OCI-LY7 (cell line): ENCODE data around the gene ENDOD1. TPM values are rescaled to one million over a fixed set of nuclear protein-coding genes. Genes with fewer than 3 reads are reported as not detected.

Source experiments
- BruUV-seq: library from RNA; stranded (reverse); fragments of 400-500 nt; replicated peaks from 2 replicates; lab custom pipeline; 2021; lab: Mats Ljungman, UMichigan
- CTCF ChIA-PET: fragments of 300-600 bp; sonication (Branson Sonifier 250); formaldehyde crosslinking; loops from one replicate; lab custom pipeline; 2022; ENCODE audit warnings: antibody characterized with exemption; ENCODE audit not compliant: unreplicated experiment; lab: Charles Lee
- POLR2A ChIA-PET: fragments of 300-600 bp; sonication (Branson Sonifier 250); formaldehyde crosslinking; loops from one replicate; lab custom pipeline; 2022; ENCODE audit warnings: antibody characterized with exemption; lab: Charles Lee
- DNase-seq: peaks from one replicate; pipeline ENCODE4 v3.0.0-alpha.2; 2015; ENCODE audit warnings: low spot score
- H2AFZ ChIP-seq: fragments of 200-600 bp; sonication (generic), shearing (Covaris generic); 2 replicates; pipeline ENCODE4 v1.6.1; 2014; ENCODE audit warnings: mild to moderate bottlenecking, antibody characterized with exemption, low read length, moderate library complexity
- H3K27ac ChIP-seq: fragments of 200-600 bp; sonication (generic); 2 replicates; pipeline ENCODE4 v1.5.1; 2014; ENCODE audit warnings: mixed run types, low read depth, mild to moderate bottlenecking, moderate library complexity, low read length, inconsistent platforms; ENCODE audit not compliant: poor library complexity, severe bottlenecking
- H3K36me3 ChIP-seq: fragments of 200-600 bp; sonication (generic); 2 replicates; pipeline ENCODE4 v1.6.1; 2014; ENCODE audit warnings: mild to moderate bottlenecking, antibody characterized with exemption, low read length, moderate library complexity, mixed read lengths; ENCODE audit not compliant: insufficient read depth
- H3K4me1 ChIP-seq: fragments of 200-600 bp; sonication (generic); 2 replicates; pipeline ENCODE4 v1.5.1; 2014; ENCODE audit warnings: mild to moderate bottlenecking, low read length; ENCODE audit not compliant: insufficient read depth, poor library complexity, severe bottlenecking
- H3K4me2 ChIP-seq: fragments of 200-600 bp; sonication (generic); 2 replicates; pipeline ENCODE4 v1.6.1; 2014; ENCODE audit warnings: mild to moderate bottlenecking, low read length
- H3K4me3 ChIP-seq: fragments of 200-600 bp; sonication (generic); 2 replicates; pipeline ENCODE4 v1.5.1; 2014; ENCODE audit warnings: mild to moderate bottlenecking, low read depth, low read length; ENCODE audit not compliant: poor library complexity, severe bottlenecking
- H3K79me2 ChIP-seq: fragments of 200-600 bp; sonication (generic); 2 replicates; pipeline ENCODE4 v1.6.1; 2016; ENCODE audit warnings: low read depth, mild to moderate bottlenecking, low read length, moderate library complexity, mixed read lengths; ENCODE audit not compliant: insufficient read depth
- H3K9me2 ChIP-seq: fragments of 200-600 bp; sonication (generic); 2 replicates; pipeline ENCODE4 v1.6.1; 2016; ENCODE audit warnings: mild to moderate bottlenecking, low read length, mixed read lengths; ENCODE audit not compliant: insufficient read depth
- H3K9me3 ChIP-seq: fragments of 200-600 bp; sonication (generic); 2 replicates; pipeline ENCODE4 v1.6.1; 2014; ENCODE audit warnings: mild to moderate bottlenecking, mixed run types, low read length, mixed read lengths
- H4K20me1 ChIP-seq: fragments of 200-600 bp; sonication (generic); 2 replicates; pipeline ENCODE4 v1.6.1; 2014; ENCODE audit warnings: mild to moderate bottlenecking, antibody characterized with exemption, low read length, moderate library complexity, mixed read lengths; ENCODE audit not compliant: insufficient read depth
- EZH2phosphoT487 ChIP-seq: fragments of 200-600 bp; sonication (generic); IDR thresholded peaks from 2 replicates; pipeline ENCODE4 v1.6.1; 2018; ENCODE audit warnings: low read depth, borderline replicate concordance, mild to moderate bottlenecking, mixed run types, antibody characterized with exemption, low read length, moderate library complexity, mixed read lengths
- intact Hi-C: fragments of 100-400 bp; cut with micrococcal nuclease; formaldehyde crosslinking; loops from one replicate; pipeline ENCODE4 v1.10.0; 2022; ENCODE audit not compliant: unreplicated experiment
- total RNA-seq, 2 experiments: library from RNA; depleted of rRNA in 1 of 2; stranded (reverse); fragments of >200 nt in 1 of 2; shearing (Covaris generic) in 1 of 2; gene quantifications; 2 replicates each; pipeline ENCODE4 v1.2.3, GENCODE V29; 2014 to 2022
- TF ChIP-seq, protein P1 (sequence below): fragments of 200-600 bp; sonication (generic); conservative IDR thresholded peaks from 2 replicates; pipeline ENCODE4 v1.5.1; 2014; ENCODE audit warnings: mild to moderate bottlenecking, antibody characterized with exemption, low read length, moderate library complexity, mixed read lengths

ENDOD1 gene
- total RNA-seq, 2 experiments from 2014 or later: 20.4 to 22.5 TPM

DNA sequence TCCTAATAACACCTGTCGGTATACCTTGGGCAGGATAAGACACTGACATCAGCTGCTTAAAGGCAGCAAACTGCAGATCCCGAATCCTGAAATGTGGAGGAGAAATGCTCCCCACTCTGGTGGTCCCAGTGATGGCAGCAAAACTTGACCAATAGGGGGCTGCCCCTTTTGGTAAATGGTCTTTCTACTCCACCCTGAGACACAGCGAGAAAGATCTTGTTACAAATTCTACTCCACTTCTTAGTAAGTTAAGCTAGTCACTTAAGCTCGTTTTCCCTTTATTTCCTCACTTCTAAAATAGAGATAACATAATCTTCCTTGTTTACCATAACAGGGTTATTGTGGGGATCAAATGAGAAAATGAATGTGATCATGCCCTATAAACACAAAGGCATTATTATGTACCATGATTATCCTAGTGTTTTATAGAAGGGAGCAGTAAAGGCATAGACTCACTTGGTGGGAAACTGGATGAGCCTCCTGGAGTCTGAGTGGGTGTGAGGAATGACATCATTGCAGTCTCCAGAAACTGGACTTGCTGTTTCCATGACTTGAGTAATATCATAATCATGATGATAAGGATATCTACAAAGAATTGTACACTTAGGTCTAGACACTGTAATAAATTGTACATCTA lies 50.9 kb downstream of the ENDOD1 start:
- Histone ChIP-seq H3K4me3 (no peak overlapping the region), H4K20me1 (no peaks in the 10 kb centered on the region), H3K9me2 (no peaks in the 10 kb centered on the region), H2AFZ (no peak overlapping the region), H3K36me3 (no peaks in the 10 kb centered on the region), H3K4me2 (no peak overlapping the region), H3K79me2 (no peaks in the 10 kb centered on the region), H3K4me1 (no peaks in the 10 kb centered on the region), H3K9me3 (no peaks in the 10 kb centered on the region), H3K27ac (no peak overlapping the region)
- DNase-seq: no peak
- TF ChIP-seq, protein P1, sequence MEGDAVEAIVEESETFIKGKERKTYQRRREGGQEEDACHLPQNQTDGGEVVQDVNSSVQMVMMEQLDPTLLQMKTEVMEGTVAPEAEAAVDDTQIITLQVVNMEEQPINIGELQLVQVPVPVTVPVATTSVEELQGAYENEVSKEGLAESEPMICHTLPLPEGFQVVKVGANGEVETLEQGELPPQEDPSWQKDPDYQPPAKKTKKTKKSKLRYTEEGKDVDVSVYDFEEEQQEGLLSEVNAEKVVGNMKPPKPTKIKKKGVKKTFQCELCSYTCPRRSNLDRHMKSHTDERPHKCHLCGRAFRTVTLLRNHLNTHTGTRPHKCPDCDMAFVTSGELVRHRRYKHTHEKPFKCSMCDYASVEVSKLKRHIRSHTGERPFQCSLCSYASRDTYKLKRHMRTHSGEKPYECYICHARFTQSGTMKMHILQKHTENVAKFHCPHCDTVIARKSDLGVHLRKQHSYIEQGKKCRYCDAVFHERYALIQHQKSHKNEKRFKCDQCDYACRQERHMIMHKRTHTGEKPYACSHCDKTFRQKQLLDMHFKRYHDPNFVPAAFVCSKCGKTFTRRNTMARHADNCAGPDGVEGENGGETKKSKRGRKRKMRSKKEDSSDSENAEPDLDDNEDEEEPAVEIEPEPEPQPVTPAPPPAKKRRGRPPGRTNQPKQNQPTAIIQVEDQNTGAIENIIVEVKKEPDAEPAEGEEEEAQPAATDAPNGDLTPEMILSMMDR: no peak
- TF ChIP-seq EZH2phosphoT487: no peak
- POLR2A ChIA-PET: interaction anchor here (0.5 to 2.2 kb wide), 4 partner anchors 45 to 73 kb away, joined by 3 to 10 read pairs (median 4); partner anchors contain the start of gene SRSF8
- BruUV-seq: no TSS peak
- intact Hi-C loops: no loop called here
- CTCF ChIA-PET: no interaction called here

GRCh38 chr11:95142431-95142830 lies 52.8 kb downstream of the ENDOD1 start:
- Histone ChIP-seq H3K27ac (no peak overlapping the region), H3K4me3 (no peak overlapping the region), H3K36me3 (no peaks in the 10 kb centered on the region), H4K20me1 (no peaks in the 10 kb centered on the region), H3K79me2 (no peaks in the 10 kb centered on the region), H2AFZ (no peak overlapping the region), H3K4me2 (no peak overlapping the region), H3K9me2 (no peaks in the 10 kb centered on the region), H3K4me1 (no peaks in the 10 kb centered on the region), H3K9me3 (no peaks in the 10 kb centered on the region)
- no peak for TF ChIP-seq EZH2phosphoT487
- TF ChIP-seq, protein P1: no peak
- BruUV-seq: no TSS peak
- intact Hi-C loops: no loop called here
- ChIA-PET CTCF (no interaction called here), POLR2A (interaction anchor here (0.6 kb wide), 1 partner anchor 162 kb away, joined by 3 read pairs; no protein-coding TSS in a partner anchor)
- no peak for DNase-seq

DNA sequence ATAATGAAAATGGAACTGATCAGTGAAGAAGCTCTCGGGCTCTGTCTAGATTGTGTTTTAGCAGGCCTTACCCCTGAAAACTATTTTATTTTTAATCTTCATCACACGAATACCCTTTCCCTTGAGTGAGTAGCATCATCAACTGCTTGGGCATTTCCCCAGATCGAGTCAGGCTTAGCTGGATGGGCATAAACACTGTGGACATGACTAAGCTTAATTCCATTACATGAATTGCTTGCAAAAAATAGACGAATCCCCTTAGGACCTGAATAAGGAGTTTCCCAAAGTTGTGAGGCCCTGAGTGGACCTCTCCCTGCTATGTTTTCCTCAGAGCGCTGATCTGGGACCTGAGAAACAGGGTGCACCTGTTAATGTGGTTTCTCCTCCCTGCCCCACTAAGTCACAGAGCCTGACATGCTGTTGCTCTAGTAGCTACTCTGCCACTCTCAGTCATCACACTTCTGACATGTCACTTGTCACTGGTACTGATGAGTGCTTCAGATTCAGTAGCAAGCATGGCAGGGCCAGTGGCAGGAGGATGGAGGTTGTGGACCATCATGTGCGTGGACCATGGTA lies 53.5 kb downstream of the ENDOD1 start:
- intact Hi-C loops: no loop called here
- no peak overlapping the region for H2AFZ ChIP-seq
- no peak for DNase-seq
- H3K4me1 ChIP-seq: no peaks in the 10 kb centered on the region
- no peaks in the 10 kb centered on the region for H4K20me1 ChIP-seq
- H3K4me2 ChIP-seq: no peak overlapping the region
- ChIA-PET POLR2A (no interaction called here), CTCF (no interaction called here)
- H3K36me3 ChIP-seq: no peaks in the 10 kb centered on the region
- no peaks in the 10 kb centered on the region for H3K9me3 ChIP-seq
- no peak for TF ChIP-seq EZH2phosphoT487
- TF ChIP-seq, protein P1: no peak
- no peaks in the 10 kb centered on the region for H3K9me2 ChIP-seq
- BruUV-seq: no TSS peak
- H3K4me3 ChIP-seq: no peak overlapping the region
- H3K27ac ChIP-seq: no peak overlapping the region
- H3K79me2 ChIP-seq: no peaks in the 10 kb centered on the region
